Sciatic nerve (tissue), 2 donors: ENCODE measurements around the gene FGF12. TPM values are rescaled to one million over a fixed set of nuclear protein-coding genes. Genes with fewer than 3 reads are reported as not detected.

ENCODE experiments used
- ATAC-seq: fragments of 200-7000 bp; cut with Tn5 transposase; one replicate; pipeline ENCODE4 v1.9.1; 2020; ENCODE audit warnings: mild to moderate bottlenecking, moderate library complexity
- DNase-seq: peaks from one replicate; pipeline ENCODE4 v3.0.0-alpha.2; 2020; ENCODE audit warnings: low spot score
- intact Hi-C: fragments of 100-400 bp; cut with DNase I; formaldehyde crosslinking; loops from one replicate; pipeline ENCODE4 v1.14.2; 2022
- total RNA-seq: library from RNA; stranded (reverse); fragmentation: NEBNext Ultra II Directional; extraction: Animal tissue kit (Norgen Biotek cat#: 25700); gene quantifications from one replicate; pipeline ENCODE4 v1.2.1, GENCODE V29; 2021
- donor health status: DM: no; HTN: no; CAD: no.
- donor health status: DM: no; HTN: no; CAD: no.

FGF12 gene
- total RNA-seq, 1 donor from 2014 or later, result 3.2 TPM

GRCh38 chr3:192121923-192122322 is 605.4 kb downstream of the FGF12 start:
- ATAC-seq (no peak), DNase-seq (no peak)
- intact Hi-C loops, result no loop called here

DNA sequence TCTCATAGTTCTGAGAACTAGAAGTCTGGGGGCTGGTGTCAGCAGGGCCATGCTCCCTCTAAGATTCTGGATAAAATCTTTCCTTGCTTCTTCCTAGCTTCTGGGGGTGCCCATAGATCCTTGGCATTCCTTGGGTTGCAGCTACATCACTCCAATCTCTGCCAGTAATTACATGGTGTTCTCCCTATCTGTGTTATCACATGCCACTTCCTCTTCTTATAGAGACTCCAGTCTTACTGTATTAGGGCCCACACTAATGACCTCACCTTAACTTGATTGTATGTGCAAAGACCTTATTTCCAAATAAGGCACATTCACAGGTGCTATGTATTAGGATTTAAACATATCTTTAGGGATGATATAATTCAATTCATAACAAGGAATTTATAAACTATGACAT is 618.5 kb downstream of the FGF12 start:
- intact Hi-C loops, result no loop called here
- DNase-seq, result no peak
- ATAC-seq, result no peak

- ATAC-seq (no peak), DNase-seq (no peak)
- intact Hi-C loops, result no loop called here
These were observed 620.8 kb downstream of the FGF12 start for GRCh38 chr3:192106543-192106942.

DNA sequence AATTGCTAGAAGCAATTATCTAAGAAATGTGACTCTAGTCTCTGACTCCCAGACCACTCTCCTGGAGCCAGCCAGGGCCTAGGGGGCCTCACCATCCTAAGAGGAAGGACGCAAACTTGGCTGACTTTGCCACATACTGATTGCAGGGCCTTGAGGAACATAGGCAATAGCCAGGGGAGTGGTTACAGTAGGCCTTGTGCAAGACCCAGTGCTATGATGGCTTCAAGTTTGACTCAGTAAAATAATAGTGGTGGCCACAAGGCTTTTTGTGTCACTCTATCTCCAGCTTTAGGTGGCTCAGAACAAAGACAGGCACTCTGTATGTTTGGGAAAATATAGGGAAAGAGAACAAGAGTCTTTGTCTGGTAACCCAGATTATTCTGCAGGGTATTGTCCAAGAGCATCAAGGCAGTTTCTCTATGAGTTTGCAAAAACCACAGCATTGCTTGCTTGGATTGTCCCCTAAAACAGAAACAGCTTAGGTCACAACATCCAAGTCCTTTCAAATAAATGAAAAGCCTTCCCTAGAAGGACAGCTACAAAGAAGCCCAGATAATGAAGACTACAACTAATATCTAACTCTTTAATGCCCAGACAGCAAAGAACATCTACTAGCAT is 634.8 kb downstream of the FGF12 start:
- DNase-seq (no peak), ATAC-seq (no peak)
- intact Hi-C loops, result no loop called here

DNA sequence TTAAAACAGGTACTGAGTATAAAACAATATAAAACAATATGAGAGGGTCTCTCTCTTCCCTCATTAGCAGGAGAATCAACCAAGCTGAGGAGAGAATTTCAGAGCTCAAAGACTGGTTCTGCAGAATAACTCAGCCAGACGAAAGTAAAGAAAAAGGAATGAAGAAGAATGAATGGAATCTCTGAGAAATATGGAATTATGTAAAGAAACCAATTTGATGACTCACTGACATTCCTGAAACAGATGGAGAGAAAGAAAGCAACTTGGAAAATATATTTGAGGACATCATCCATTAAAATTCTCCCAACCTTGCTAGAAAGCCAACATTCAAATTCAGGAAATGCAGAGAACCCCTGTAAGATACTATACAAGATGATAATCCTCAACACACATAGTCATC is 635.5 kb downstream of the FGF12 start:
- DNase-seq, result no peak
- intact Hi-C loops, result no loop called here
- ATAC-seq, result no peak

DNA sequence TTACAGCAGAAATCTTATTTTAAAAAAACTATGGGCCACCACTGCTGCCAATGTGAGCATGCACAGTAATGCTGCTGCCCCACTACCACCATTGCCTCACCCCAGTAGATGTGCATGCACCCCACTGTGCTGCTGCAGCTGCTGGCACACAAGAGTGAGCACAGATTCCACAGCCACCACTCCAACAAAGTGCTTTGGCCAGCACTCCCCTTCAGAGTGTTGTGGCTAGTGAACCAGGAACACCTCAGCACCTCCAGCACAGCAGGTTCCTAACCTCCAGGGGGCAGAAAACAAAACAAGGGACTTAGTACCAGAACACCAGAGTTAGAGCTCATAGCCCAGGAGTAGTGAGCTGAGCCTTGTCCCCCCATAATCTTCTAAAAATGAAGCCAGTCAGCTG is 636.8 kb downstream of the FGF12 start:
- intact Hi-C loops, result no loop called here
- ATAC-seq (no peak), DNase-seq (no peak)

Other genes with a start within 250 kb of the FGF12 start
- gene MB21D2, start 190.3 kb upstream of the FGF12 start, total RNA-seq, result 7.8 TPM